Measurements from ENCODE around the gene WDR64.

The WDR64 gene

DNA sequence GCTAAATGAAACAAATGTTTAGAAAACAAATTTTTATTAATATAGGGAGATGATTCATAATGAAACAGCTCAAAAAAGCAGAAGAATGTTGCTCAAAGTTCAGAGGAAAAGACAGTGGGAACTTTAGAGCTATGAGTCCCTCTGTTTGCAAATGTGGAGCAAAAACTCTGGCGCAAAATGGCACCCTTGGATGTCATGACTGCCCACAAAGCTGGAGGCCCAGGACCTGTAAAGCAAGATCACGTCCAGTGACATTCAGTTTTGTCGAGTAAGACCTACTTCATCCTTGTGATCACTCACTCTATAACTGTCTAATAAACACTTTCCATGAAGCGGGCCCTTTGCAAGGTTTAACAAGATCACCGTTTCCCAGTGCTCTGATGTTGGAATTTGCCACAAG lies 186.8 kb downstream of the WDR64 start:
- no peaks in the 10 kb centered on the region for H3K9me3 ChIP-seq (ENCODE audit: control insufficient read depth, insufficient read depth, low read length)
- no peak overlapping the region for H3K4me3 ChIP-seq (ENCODE audit: low read depth, low read length)
- H3K27me3 ChIP-seq (ENCODE audit: control insufficient read depth, insufficient read depth, low read length), result no peaks in the 10 kb centered on the region
- no peaks in the 10 kb centered on the region for H3K36me3 ChIP-seq (ENCODE audit: control insufficient read depth, insufficient read depth, low read length)
- H3K4me1 ChIP-seq (ENCODE audit: control insufficient read depth, insufficient read depth, low read length), result no peaks in the 10 kb centered on the region
- H3K9ac ChIP-seq (ENCODE audit: low read depth, low read length), result no peak overlapping the region

DNA sequence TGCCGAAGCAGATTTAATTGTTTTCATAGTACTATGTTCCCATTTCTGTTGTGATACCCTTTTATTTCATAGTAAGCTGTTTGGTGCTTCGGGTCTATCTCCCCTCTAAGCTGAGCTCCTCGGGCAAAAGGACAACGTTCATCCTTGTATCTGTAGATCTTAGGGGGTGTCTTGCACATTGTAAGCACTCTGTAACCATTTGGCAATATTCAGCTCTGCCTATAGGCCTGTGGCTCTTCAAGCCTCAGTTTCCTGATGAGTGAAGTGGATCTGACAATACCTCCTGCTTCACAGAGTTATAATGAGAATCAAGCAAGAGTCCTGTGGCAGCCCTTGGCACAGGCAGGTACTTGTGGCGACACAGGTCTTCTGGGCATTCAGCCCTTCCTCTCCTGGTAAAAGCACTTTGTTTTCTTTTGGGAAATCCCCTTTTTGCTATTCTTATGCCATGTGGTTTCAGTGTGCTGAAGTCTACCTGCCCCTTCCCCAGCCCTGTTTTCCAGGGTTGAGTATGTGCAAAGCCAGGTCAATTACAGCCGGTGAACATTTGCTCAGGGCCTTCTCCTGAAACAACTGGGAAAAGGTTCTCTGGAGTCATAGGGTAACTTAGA lies 187.4 kb downstream of the WDR64 start:
- Histone ChIP-seq H3K9ac (ENCODE audit: low read depth, low read length) (no peak overlapping the region), H3K36me3 (ENCODE audit: control insufficient read depth, insufficient read depth, low read length) (no peaks in the 10 kb centered on the region), H3K9me3 (ENCODE audit: control insufficient read depth, insufficient read depth, low read length) (no peaks in the 10 kb centered on the region), H3K4me3 (ENCODE audit: low read depth, low read length) (no peak overlapping the region), H3K27me3 (ENCODE audit: control insufficient read depth, insufficient read depth, low read length) (no peaks in the 10 kb centered on the region), H3K4me1 (ENCODE audit: control insufficient read depth, insufficient read depth, low read length) (no peaks in the 10 kb centered on the region)

DNA sequence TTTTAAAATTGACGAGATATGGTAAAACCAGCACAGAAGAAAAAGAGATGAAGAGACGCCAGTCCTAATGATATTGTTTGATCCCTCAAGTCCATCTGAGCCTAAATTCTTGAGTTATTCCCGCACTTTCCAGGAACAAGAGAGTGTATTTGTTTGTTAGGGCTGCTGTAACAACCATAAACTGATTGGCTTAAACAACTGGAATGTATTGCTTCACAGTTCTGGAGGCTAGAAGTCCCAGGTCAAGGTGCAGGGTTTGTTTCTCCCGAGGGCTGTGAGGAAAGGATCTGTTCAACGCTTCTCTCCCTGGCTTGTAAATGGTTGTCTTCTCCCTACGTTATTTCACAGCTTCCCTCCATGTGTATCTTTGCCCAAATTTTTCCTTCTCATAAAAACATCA lies 188.1 kb downstream of the WDR64 start:
- Histone ChIP-seq H3K9me3 (ENCODE audit: control insufficient read depth, insufficient read depth, low read length) (no peaks in the 10 kb centered on the region), H3K4me1 (ENCODE audit: control insufficient read depth, insufficient read depth, low read length) (no peaks in the 10 kb centered on the region), H3K36me3 (ENCODE audit: control insufficient read depth, insufficient read depth, low read length) (no peaks in the 10 kb centered on the region), H3K9ac (ENCODE audit: low read depth, low read length) (no peak overlapping the region), H3K27me3 (ENCODE audit: control insufficient read depth, insufficient read depth, low read length) (no peaks in the 10 kb centered on the region), H3K4me3 (ENCODE audit: low read depth, low read length) (no peak overlapping the region)

DNA sequence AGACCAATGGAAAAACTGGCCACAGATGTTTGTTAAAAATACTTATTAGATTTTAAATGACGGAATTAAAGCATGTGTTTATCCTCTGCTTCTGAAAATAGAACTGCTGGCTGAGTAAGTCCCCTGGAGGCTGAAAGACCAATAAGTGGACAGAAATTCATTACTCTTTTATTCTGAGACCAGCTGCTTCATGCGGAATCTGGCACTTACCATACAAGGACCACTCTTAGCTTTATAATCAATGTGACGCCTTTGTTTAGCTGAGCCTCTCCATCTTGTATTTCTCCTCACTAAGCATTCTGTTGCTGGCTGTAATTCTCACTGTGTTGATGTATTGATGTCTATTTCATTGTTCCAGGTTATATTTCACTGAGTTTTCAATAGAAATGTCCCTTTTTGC lies 189.6 kb downstream of the WDR64 start:
- Histone ChIP-seq H3K4me3 (ENCODE audit: low read depth, low read length) (no peak overlapping the region), H3K4me1 (ENCODE audit: control insufficient read depth, insufficient read depth, low read length) (no peaks in the 10 kb centered on the region), H3K9ac (ENCODE audit: low read depth, low read length) (no peak overlapping the region), H3K36me3 (ENCODE audit: control insufficient read depth, insufficient read depth, low read length) (no peaks in the 10 kb centered on the region), H3K27me3 (ENCODE audit: control insufficient read depth, insufficient read depth, low read length) (no peaks in the 10 kb centered on the region), H3K9me3 (ENCODE audit: control insufficient read depth, insufficient read depth, low read length) (no peaks in the 10 kb centered on the region)

DNA sequence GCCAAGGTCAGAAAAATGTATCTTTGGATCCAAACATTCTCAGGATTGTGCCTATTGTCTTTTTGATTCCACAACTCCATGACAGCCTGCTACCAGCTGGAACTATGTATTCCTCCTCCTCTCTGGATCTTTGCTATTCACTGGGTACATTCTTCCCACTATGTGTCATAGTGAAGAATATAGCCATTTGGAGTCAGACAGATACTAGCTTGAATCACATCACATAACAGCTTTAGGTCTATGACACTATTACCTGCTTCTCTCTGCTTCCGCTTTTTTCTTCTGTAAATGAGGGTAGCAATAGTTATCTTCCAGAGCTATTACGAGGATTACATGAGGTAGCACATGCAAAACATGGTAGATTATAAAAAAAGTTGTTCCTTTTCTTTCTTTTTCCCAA lies 190.5 kb downstream of the WDR64 start:
- Histone ChIP-seq H3K9ac (ENCODE audit: low read depth, low read length) (no peak overlapping the region), H3K9me3 (ENCODE audit: control insufficient read depth, insufficient read depth, low read length) (no peaks in the 10 kb centered on the region), H3K4me1 (ENCODE audit: control insufficient read depth, insufficient read depth, low read length) (peaks cover 3% of the 10 kb centered on the region), H3K4me3 (ENCODE audit: low read depth, low read length) (no peak overlapping the region), H3K27me3 (ENCODE audit: control insufficient read depth, insufficient read depth, low read length) (no peaks in the 10 kb centered on the region), H3K36me3 (ENCODE audit: control insufficient read depth, insufficient read depth, low read length) (peaks cover 2% of the 10 kb centered on the region)

DNA sequence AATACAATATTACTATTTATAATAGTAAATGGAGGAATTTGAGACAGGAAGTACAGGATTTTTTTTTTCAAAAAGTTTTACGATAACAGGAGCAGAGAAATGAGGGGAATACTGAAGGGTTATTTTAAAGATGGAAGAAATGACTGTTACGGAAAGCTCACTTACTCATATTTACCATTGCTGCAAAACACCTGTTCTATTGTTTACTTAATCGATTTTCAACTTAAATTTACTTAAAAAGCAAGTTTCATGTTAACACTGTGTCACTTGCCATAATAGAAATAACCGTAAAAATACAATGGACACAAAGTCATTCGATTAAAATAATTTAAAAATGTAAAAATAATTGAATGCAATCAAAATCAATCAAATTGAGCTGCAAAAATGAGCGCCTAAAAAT lies 192.5 kb downstream of the WDR64 start:
- no peaks in the 10 kb centered on the region for H3K27me3 ChIP-seq (ENCODE audit: control insufficient read depth, insufficient read depth, low read length)

DNA sequence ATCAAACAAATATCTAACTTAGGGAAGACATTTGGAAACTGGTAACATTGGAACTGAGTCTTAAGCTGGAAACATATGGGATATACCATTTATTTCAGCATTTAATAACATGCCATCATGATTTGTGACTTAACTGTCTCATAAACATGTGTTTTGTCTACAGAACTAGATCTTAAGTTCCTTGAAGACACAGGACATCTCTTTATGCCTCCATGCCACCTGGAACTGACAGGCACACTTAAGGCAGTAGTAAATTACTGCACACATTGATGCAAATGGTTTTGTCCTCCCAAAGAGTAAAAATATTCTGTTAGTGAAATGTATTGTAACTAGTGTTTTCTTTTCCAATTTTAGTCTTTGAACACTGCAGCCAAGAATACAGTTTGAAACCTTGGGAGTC lies 194.3 kb downstream of the WDR64 start:
- H3K4me3 ChIP-seq (ENCODE audit: low read depth, low read length), result no peak overlapping the region
- peaks cover 2% of the 10 kb centered on the region for H3K36me3 ChIP-seq (ENCODE audit: control insufficient read depth, insufficient read depth, low read length)
- H3K27me3 ChIP-seq (ENCODE audit: control insufficient read depth, insufficient read depth, low read length), result no peaks in the 10 kb centered on the region
- H3K9ac ChIP-seq (ENCODE audit: low read depth, low read length), result no peak overlapping the region
- H3K9me3 ChIP-seq (ENCODE audit: control insufficient read depth, insufficient read depth, low read length), result no peaks in the 10 kb centered on the region
- peaks cover 3% of the 10 kb centered on the region for H3K4me1 ChIP-seq (ENCODE audit: control insufficient read depth, insufficient read depth, low read length)

More for the DNA sequence above, 192.5 kb downstream of the WDR64 start:
- no peaks in the 10 kb centered on the region for H3K9me3 ChIP-seq (ENCODE audit: control insufficient read depth, insufficient read depth, low read length)
- no peak overlapping the region for H3K9ac ChIP-seq (ENCODE audit: low read depth, low read length)
- H3K36me3 ChIP-seq (ENCODE audit: control insufficient read depth, insufficient read depth, low read length), result peaks cover 2% of the 10 kb centered on the region
- H3K4me3 ChIP-seq (ENCODE audit: low read depth, low read length), result no peak overlapping the region
- peaks cover 3% of the 10 kb centered on the region for H3K4me1 ChIP-seq (ENCODE audit: control insufficient read depth, insufficient read depth, low read length)

DNA sequence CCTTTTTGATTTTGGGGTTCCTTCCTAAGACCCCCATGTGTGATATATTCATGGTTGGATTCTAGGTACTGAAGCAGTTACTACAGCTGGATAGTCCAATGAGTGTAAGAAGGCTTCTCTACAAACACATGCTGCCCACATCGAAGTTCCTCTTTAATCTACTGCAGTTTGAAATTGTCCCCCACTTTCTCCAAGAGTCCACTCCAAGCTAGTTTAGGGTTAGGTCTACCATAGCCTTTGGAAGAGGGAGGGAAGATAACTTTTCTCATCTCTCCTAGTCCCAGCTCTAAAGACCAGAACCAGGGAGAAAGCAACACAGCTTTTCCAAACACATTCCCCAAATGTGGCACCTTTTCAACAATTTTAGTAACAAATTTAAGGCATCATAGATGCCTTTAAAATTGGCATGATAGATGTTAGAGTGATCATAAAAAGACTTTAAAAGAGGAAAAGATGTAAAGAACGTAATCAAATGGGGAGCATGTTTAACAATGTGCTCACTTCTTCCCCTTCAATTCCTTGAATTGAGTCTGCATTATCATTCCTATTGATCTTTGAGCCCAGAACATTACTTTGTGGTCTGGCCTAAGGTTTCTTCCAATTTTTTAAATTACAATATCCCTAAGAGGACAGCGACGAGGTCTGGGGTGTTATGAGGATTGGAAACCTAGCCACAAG lies 194.9 kb downstream of the WDR64 start:
- H3K27me3 ChIP-seq (ENCODE audit: control insufficient read depth, insufficient read depth, low read length), result no peaks in the 10 kb centered on the region
- peak overlapping the region; percentile 99 for H3K4me3 ChIP-seq (ENCODE audit: low read depth, low read length)
- no peaks in the 10 kb centered on the region for H3K9me3 ChIP-seq (ENCODE audit: control insufficient read depth, insufficient read depth, low read length)
- peaks cover 3% of the 10 kb centered on the region for H3K4me1 ChIP-seq (ENCODE audit: control insufficient read depth, insufficient read depth, low read length)
- peaks cover 2% of the 10 kb centered on the region for H3K36me3 ChIP-seq (ENCODE audit: control insufficient read depth, insufficient read depth, low read length)
- H3K9ac ChIP-seq (ENCODE audit: low read depth, low read length), result peak overlapping the region; percentile 70

DNA sequence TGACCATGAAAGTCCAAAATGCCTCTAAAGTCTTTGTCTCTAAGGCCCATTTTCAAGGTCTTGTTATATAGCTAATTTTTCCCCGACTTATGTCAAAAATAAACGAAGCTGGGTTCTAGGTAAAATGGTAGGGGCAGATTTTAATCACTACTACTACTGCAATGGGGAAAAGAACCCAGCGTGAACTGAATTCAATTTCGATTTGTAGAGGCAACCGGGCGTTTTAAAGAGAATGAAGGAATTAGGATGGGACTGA lies 195.4 kb downstream of the WDR64 start:
- no peaks in the 10 kb centered on the region for H3K27me3 ChIP-seq (ENCODE audit: control insufficient read depth, insufficient read depth, low read length)
- peaks cover 2% of the 10 kb centered on the region for H3K36me3 ChIP-seq (ENCODE audit: control insufficient read depth, insufficient read depth, low read length)
- peaks cover 3% of the 10 kb centered on the region for H3K4me1 ChIP-seq (ENCODE audit: control insufficient read depth, insufficient read depth, low read length)
- peak overlapping the region; percentile 70 for H3K9ac ChIP-seq (ENCODE audit: low read depth, low read length)
- H3K4me3 ChIP-seq (ENCODE audit: low read depth, low read length), result peak overlapping the region; percentile 99
- H3K9me3 ChIP-seq (ENCODE audit: control insufficient read depth, insufficient read depth, low read length), result no peaks in the 10 kb centered on the region

DNA sequence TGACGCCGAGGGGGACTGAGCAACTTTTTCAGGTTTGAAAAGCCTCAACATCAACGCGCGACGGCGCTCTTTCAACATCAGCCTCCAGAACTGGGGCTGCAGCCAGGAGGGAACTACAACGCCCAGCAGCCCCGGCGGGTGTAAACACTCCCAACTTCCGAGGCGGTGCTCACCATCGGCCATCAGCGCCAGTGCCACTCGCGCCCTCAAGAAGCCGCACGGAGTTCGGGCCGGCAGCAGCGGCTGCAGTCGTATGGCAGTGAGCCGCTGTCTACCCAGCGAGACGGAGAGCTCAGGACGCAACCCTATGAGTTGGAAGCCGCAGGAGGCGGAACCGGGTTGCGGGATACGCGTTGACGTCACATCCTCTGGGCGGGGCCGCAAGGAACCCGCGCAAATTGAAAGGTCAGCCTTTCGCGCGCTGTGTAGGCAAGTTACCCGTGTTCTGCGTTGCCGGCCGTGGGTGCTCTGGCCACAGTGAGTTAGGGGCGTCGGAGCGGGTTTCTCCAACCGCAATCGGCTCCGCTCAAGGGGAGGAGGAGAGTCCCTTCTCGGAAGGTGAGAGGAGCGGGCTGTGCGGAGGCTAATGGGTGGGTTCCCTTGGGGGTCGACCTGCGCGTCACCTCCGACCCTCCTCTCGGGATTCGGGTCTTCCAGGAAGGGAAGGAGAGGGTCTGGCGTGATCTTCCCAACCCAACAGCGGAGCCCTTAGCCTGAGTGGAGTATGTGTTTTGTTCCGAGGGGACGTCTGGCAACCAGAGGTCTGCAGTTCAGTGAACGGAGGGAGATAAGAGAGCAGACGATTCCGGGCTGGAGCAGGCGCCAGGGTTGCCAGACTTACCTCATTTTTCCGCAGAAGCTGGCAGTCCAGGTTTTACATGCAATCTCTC lies 196.0 kb downstream of the WDR64 start, which contains the start of gene EXO1:
Gene EXO1 (plus strand): TSS at position 409 of the 890 bp plus-strand sequence. CDS start 2,222 bp downstream, outside the sequence.
- H3K9ac ChIP-seq (ENCODE audit: low read depth, low read length), result peak within 1 kb of the TSS; percentile 97
- H3K4me3 ChIP-seq (ENCODE audit: low read depth, low read length), result peak within 1 kb of the TSS; percentile 99
- no peaks in the 10 kb centered on the region for H3K27me3 ChIP-seq (ENCODE audit: control insufficient read depth, insufficient read depth, low read length)
- H3K4me1 ChIP-seq (ENCODE audit: control insufficient read depth, insufficient read depth, low read length), result peaks cover 3% of the 10 kb centered on the region
- H3K36me3 ChIP-seq (ENCODE audit: control insufficient read depth, insufficient read depth, low read length), result peaks cover 2% of the 10 kb centered on the region
- no peaks in the 10 kb centered on the region for H3K9me3 ChIP-seq (ENCODE audit: control insufficient read depth, insufficient read depth, low read length)

DNA sequence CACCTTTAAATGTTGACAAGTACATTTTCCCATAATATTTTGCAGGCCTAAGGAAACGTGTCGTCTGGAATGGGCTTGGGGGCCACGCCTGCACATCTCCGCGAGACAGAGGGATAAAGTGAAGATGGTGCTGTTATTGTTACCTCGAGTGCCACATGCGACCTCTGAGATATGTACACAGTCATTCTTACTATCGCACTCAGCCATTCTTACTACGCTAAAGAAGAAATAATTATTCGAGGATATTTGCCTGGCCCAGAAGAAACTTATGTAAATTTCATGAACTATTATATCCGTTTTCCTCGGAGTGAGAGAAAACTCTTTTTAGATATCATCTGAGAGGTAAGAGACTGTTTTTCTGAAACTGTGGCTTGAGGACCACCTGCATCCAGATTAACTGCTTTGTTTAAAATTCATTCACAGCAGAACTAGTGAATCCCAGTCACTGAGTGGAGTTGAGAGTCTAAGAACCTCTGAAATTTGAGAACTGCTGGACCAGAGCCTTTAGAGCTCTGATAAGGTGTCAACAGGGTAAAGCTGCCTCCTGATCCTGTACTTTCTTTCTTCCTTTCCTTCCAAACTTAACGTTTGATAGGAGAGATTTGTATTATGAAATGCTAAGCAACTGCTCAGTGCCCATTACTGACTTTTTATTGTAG lies 196.7 kb downstream of the WDR64 start:
- H3K9ac ChIP-seq (ENCODE audit: low read depth, low read length), result peak overlapping the region; percentile 97
- H3K4me3 ChIP-seq (ENCODE audit: low read depth, low read length), result peak overlapping the region; percentile 99
- H3K4me1 ChIP-seq (ENCODE audit: control insufficient read depth, insufficient read depth, low read length), result peaks cover 3% of the 10 kb centered on the region
- H3K9me3 ChIP-seq (ENCODE audit: control insufficient read depth, insufficient read depth, low read length), result no peaks in the 10 kb centered on the region
- H3K27me3 ChIP-seq (ENCODE audit: control insufficient read depth, insufficient read depth, low read length), result no peaks in the 10 kb centered on the region
- peaks cover 7% of the 10 kb centered on the region for H3K36me3 ChIP-seq (ENCODE audit: control insufficient read depth, insufficient read depth, low read length)

Data from iPS-15b (cell line).